ENCODE data around the gene GLT1D1.

Gene GLT1D1

GRCh38 chr12:128969480-128970055 lies 116.3 kb downstream of the GLT1D1 start:
- no peak for DNase-seq

- DNase-seq = no peak
These were observed 116.8 kb downstream of the GLT1D1 start for GRCh38 chr12:128970110-128970509.

GRCh38 chr12:128970941-128971340 lies 117.7 kb downstream of the GLT1D1 start:
- DNase-seq = no peak

GRCh38 chr12:128971802-128972201 lies 118.5 kb downstream of the GLT1D1 start:
- DNase-seq = no peak

- DNase-seq = no peak
These were observed 120.8 kb downstream of the GLT1D1 start for GRCh38 chr12:128973883-128974681.

GRCh38 chr12:128974881-128975280 lies 121.6 kb downstream of the GLT1D1 start:
- no peak for DNase-seq

- DNase-seq = no peak
These were observed 123.0 kb downstream of the GLT1D1 start for GRCh38 chr12:128976120-128976738.

- DNase-seq = no peak
These were observed 124.2 kb downstream of the GLT1D1 start for GRCh38 chr12:128977441-128977840.

- no peak for DNase-seq
These were observed 124.8 kb downstream of the GLT1D1 start for GRCh38 chr12:128978067-128978466.

- DNase-seq = no peak
These were observed 127.3 kb downstream of the GLT1D1 start for GRCh38 chr12:128980623-128981022.

- no peak for DNase-seq
These were observed 128.8 kb downstream of the GLT1D1 start for GRCh38 chr12:128981971-128982533.

- no peak for DNase-seq
These were observed 129.7 kb downstream of the GLT1D1 start for GRCh38 chr12:128982933-128983332.

GRCh38 chr12:128983371-128983770 lies 130.1 kb downstream of the GLT1D1 start:
- no peak for DNase-seq

GRCh38 chr12:128986957-128987356 lies 133.7 kb downstream of the GLT1D1 start:
- no peak for DNase-seq

GRCh38 chr12:128989287-128989686 lies 136.0 kb downstream of the GLT1D1 start:
- DNase-seq = no peak

GRCh38 chr12:128991716-128992115 lies 138.4 kb downstream of the GLT1D1 start:
- DNase-seq = no peak

GRCh38 chr12:128992116-128992515 lies 138.8 kb downstream of the GLT1D1 start:
- no peak for DNase-seq

- no peak for DNase-seq
These were observed 139.3 kb downstream of the GLT1D1 start for GRCh38 chr12:128992550-128992949.

GRCh38 chr12:128994856-128995255 lies 141.6 kb downstream of the GLT1D1 start:
- DNase-seq = no peak

GRCh38 chr12:128995619-128996018 lies 142.3 kb downstream of the GLT1D1 start:
- no peak for DNase-seq

- no peak for DNase-seq
These were observed 148.5 kb downstream of the GLT1D1 start for GRCh38 chr12:129001826-129002225.

GRCh38 chr12:129002427-129002826 lies 149.1 kb downstream of the GLT1D1 start:
- DNase-seq = no peak

- DNase-seq = no peak
These were observed 152.1 kb downstream of the GLT1D1 start for GRCh38 chr12:129005416-129005815.

GRCh38 chr12:129005829-129006228 lies 152.6 kb downstream of the GLT1D1 start:
- DNase-seq = no peak

Measured in NCI-H446 treated with DMSO at 0.1 percent for 48 hours (cell line).